HL-60/S4 treated with phorbol 12-myristate 13-acetate at 8.2 ng/mL for 4 days and 3 days (cell line): ENCODE data around the gene UNC13C.

Experiments
- in situ Hi-C: fragments of 300-500 bp; cut with MboI; formaldehyde crosslinking; loops from 2 replicates; pipeline ENCODE4 v1.15.0; 2022; ENCODE audit warnings: low sequenced_read_pairs

UNC13C gene

DNA sequence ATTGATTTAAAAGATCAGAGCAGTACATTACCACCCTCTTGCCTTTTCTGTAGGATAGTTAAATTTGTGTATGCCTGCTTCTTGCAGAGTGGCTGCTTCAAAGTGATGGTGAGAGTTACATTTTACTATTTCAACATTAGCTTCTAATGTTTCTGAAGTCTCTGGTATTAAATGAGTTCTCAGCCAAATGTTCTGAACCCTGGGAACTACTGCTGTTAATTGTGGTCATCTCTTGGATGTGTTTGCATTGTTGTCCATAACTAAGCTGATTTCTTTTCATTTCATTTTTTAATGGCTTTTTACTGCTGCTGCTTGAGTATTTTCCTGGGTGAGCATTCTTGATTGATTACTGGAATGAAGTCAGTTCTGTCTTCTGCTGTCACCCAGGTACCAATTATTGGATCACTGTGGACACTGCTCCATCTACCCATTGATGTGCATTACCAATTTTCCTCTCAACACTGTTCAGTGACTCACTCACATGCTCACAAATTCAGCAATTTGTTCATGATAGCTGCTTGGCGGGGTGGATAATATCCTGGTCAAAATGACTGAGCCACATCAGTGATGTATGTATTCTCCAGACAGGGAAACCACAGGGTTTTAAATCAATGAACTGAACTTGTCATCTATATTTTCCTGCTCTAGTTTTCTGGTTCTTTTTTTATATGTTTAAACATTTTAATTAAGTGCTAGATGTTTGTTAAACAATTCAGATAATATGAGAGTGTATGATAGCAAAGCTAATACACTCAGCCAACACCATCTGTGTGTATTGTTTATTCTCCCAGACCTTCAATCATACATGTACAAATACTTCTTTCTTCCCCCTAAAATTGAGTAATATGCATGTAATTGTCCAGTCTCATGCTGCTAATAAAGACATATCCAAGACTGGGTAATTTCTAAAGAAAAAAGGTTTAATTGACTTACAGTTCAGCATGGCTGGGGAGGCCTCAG, 630.9 kb downstream of the UNC13C start:
- in situ Hi-C loops: no loop called here

DNA sequence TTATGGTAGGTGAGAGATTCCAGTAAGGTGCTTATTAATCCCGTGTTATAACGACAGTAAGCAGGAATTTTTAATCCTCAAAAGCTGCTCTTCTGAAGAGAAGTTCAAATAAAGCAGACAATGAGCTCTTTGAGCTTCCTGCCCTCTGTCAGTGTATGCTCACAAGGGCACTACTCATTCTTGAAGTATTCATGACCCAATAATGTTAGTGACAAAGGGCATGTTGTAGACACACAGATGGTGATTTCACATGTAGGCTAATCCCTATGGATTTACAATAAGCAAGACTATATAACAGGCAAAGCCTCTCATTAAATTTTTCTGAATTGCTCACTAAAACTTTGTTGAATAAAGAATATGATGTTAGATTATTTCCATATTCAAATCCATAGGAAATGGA, 639.9 kb downstream of the UNC13C start:
- in situ Hi-C loops: no loop called here

DNA sequence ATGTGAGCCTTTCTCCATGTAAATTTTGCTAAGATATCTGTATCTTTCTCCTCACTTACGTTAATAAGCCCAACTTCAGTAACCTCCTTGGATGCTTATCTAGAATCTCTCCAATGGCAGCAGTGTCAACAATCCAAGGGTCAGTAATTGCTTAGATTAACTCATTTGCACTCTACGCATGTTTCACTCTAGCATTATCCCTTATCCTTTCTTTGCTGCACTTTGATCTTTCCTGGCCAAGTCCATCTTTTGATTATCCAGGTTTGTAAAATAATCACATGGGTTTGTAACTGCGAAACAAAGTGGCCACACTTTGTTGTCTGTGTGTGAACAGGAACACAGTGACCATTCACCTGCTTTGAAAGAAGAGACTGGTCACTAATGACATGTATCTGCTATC, 640.9 kb downstream of the UNC13C start:
- in situ Hi-C loops: no loop called here

DNA sequence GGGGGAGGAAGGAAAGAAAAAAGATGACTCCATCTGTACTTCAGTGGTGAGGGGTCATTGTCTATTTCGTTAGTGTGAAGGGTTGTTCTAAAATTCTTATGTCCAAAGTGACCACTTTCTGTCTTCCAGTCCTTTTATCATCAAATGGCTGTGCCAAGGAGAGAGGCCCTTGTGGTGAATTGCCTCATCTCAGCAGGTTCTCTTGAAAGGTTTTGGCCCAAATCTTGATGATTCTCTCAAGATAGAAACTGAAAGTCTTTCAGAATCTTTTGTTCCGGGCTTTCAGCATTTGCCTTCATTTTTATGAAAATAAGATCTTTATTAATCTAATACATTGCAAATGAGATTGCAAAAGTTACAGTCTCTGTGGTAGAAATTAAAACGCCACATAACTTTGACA, 642.7 kb downstream of the UNC13C start:
- in situ Hi-C loops: no loop called here

GRCh38 chr15:54636147-54636546, 657.9 kb downstream of the UNC13C start:
- in situ Hi-C loops: no loop called here

DNA sequence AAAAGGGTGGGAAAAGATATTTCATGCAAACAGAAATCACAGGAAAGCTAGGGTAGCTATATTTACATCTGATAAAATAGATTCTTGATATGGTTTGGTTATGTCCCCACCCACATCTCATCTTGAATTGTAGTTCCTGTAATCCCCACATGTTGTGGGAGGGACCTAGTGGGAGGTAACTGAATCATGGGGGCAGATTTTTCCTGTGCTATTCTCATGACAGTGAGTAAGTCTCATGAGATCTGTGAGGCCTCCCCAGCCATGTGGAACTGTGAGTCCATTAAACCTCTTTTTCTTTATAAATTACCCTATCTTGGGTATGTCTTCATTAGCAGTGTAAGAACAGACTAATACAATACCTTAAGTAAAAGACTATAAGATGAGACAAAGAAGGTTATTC, 660.4 kb downstream of the UNC13C start:
- in situ Hi-C loops: no loop called here

GRCh38 chr15:54640873-54641272, 662.6 kb downstream of the UNC13C start:
- in situ Hi-C loops: no loop called here

- in situ Hi-C loops: no loop called here
Measured at GRCh38 chr15:54644796-54645195, 666.6 kb downstream of the UNC13C start.

DNA sequence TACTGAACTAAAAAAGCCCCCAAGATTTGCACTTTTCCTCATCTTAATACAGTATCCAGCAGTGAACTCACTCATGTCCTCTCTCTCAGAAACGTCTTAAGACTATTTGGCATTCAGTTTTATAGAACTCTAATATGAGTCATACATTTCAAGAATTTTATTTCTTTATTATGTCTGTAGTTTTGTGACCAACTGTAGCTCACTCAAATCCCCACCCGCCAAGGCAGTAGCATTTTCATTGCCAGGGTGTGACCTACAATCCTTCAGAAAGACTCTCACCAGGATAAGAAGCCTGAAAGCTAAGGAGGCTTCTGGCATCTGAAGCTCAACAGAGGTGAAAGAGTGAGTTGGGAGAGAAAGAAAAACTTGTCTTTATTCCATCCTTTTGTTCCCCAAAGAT, 681.4 kb downstream of the UNC13C start:
- in situ Hi-C loops: no loop called here

DNA sequence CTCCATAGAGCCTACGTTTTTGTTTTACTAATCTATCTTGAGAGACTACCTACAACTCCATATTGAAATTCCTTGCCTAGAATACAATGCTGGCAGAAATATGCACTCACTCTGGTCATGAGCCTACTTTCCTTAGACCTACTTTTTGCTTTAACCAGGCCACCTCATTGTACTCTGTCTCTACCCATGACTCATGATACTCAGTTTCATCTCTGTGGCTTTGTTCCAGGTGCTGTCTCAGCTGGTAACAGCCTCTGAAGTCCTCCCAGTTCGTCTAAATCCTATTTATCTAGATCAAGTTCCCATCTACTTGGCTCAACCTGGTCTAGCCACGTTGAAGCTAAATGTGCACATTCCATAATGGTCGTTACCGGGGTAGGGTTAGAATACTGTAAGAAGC, 682.1 kb downstream of the UNC13C start:
- in situ Hi-C loops: no loop called here

DNA sequence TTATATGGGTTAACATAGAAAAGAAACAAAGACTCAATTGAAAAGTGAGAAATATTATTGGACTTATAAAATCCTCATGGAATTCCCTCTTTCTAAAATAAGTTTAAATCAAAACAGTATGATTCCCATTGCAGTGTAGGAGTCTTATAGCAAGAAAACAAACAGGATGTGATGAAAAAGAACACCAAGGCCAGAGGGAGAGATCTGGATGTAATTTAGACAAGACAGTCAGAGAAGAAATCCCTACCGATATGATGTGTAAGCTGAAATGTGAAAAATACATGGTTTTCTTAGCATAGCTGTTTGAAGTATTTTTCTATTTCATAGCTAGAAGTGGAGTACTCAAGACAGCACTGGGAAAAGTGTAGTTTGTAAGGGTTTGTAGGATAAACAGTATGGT, 697.0 kb downstream of the UNC13C start:
- in situ Hi-C loops: no loop called here

DNA sequence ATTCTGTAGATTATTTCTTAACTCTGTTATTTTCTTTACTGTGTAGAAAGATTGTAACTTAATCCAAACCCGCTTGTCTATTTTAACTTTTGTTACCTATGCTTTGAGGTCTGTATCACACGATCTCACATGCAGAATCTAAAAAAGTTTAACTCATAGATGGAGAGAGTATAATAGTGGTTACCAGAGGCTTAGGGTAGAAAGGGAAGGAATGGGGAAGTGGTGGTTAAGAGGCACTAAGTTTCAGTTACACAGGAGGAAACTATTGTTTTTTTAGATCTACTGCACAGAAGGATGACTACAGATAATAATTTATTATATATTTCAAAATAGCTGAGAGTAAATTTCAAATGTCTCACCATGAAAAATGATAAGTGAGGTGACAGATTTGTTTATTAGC, 703.3 kb downstream of the UNC13C start:
- in situ Hi-C loops: no loop called here
